Renal cortical epithelial cell (primary cell): ENCODE measurements around the gene MRPS31. TPM values are rescaled to one million over a fixed set of nuclear protein-coding genes. Genes with fewer than 3 reads are reported as not detected.
A peak's percentile ranks its signal among the peaks of the same experiment; 100 is the strongest.
"Not testable (repeated sequence)": the region's sequence is repeated elsewhere in the genome, so short reads cannot be mapped to it uniquely, and the experiment has no call there.

Source experiments
- DNase-seq: peaks from one replicate; pipeline ENCODE4 v3.0.0-alpha.2; 2011; ENCODE audit warnings: low read depth
- total RNA-seq: library from RNA; depleted of rRNA; stranded (reverse); fragments of >200 nt; gene quantifications from 2 replicates; pipeline ENCODE4 v1.2.3, GENCODE V29; 2014

The MRPS31 gene
- total RNA-seq, 1 donor from 2014 or later = 25.8 TPM

- peak; percentile 59 for DNase-seq
Observed at GRCh38 chr13:40789275-40790153, 18.5 kb upstream of the MRPS31 start, which contains the start of gene SLC25A15. TSS of gene SLC25A15 (plus strand) at chr13:40789611. CDS start at chr13:40793227, 3,616 bp downstream.

DNA sequence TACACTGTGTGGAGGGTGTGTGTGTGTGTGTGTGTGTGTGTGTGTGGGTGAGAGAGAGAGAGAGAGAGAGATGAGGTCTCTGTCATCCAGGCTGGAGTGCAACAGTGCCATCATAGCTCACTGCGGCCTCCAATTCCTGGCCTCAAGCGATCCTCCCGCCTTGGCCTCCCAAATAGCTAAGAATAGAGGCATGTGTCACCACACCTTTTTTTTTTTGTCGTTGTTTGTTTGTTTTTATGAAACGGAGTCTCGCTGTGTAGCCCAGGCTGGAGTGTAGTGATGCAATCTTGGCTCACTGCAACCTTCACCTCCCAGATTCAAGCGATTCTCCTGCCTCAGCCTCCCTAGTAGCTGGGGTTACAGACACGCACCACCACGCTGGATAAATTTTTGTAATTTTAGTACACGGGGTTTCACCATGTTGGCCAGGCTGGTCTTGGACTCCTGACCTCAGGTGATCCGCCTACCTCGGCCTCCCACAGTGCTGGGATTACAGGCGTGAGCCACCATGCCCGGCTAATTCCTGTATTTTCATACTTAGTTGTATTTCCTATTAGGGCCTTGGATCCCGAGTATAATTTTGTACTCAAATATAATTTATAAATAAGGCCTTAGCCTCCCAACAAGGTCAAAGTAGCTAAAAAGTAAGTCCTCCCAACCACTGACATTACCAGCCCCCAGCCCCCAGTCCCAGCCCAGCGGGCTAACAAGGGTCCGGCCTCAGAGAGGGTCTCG lies 17.7 kb upstream of the MRPS31 start:
- DNase-seq = not testable (repeated sequence)

- DNase-seq = no peak
Observed at GRCh38 chr13:40787062-40787461, 16.1 kb upstream of the MRPS31 start.

DNA sequence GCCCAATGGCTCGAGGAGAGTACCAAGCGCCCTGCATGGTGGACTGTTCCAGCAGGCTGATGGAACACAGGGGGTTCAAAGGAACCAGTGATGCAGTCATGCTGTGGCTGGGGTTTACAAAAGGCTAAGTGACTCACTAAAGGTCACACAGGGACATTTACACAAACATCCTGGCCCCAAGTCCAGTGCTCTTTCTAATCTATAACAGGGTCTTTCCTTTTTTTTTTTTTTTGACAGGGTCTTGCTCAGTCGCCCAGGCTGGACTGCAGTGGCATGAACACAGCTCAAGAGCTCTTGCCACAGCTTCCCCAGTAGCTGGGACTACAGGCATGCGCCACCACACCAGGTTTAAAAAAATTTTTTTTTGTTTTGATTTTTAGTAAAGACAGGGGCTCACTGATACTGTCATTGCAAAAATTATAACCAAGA lies 15.6 kb upstream of the MRPS31 start:
- peak; percentile 53 for DNase-seq

DNA sequence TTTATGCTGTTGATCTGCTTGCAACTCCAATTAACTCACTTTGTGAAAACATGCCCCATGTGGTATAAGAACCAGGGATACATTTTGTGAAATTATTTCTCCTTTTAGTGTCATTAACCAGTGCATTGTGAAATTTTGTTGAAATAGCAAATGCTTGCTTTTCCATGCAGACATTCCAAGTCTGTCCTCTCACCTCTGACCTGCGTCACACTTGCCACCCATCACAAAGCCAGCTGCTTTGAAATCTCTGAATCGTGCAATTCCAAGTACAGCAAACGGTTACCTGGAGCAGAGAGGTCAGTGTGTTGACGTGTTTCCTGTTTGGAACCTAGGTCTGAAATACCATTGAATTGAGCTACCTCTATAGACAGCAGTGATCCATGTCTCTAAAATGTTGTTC lies 13.6 kb upstream of the MRPS31 start:
- DNase-seq = peak; percentile 19

DNA sequence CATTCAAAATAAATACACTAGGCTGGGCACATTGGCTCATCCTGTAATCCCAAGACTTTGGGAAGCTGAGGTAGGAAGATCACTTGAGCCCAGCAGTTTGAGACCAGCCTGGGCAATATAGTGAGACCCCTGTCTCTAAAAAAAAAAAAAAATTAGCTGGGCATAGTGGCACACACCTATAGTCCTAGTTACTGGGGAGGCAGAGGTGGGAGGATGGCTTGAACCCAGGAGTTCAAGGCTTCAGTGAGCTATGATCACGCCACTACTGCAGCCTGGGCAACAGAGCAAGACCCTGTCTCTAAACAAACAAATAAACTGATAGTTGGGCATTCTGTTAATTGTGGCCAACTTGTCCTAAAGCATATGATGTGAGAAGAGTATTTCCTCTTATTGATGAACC lies 12.0 kb upstream of the MRPS31 start:
- not testable (repeated sequence) for DNase-seq

DNA sequence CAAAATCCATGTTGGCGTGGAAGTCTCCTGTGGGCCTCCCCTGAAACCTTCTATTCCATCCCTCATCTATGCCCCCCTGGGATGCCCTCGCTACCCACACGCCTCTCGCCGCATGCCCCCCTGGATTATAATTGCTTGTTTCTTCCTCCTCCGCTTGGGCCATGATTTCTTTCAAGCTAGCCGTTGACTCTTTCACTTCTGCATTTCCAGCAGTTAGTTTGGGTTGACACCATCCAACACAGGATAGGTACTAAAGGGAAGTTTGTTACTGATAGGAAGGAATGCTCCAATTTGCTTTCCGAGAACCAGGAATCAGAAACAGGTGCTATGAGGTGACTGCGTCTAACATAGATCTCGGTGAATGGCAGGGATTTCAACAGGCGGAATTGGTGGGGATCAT lies 10.7 kb upstream of the MRPS31 start:
- DNase-seq = no peak

DNA sequence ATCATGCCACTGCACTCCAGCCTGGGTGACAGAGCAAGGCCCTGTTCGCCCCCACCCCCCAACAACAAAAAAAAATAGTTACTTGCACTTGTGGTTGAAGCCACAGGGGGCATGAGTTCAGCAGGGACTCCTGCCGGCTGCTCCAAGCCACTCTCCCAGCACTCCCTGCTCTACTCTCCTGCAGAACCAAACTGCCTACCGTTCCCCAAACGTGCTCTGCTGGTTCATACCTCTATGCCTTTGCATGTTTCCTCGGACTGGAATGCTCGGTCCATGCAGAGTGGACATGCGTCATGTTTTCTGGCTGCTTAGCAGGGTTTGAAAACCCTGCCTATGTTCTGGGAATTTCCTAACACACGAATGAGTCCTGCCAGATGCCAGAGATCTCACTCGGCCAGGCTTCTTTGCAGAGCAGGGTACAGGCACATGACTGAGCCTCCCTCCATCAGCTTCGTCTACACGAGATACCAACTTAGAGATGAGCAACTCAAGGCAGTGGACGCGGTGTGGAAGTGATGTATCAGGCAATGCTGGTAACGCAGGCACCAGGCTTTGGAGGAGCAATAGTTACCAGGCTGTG lies 9.9 kb upstream of the MRPS31 start:
- DNase-seq = no peak

- no peak for DNase-seq
Observed at GRCh38 chr13:40779796-40780285, 8.9 kb upstream of the MRPS31 start.

- DNase-seq = no peak
Observed at GRCh38 chr13:40779049-40779448, 8.1 kb upstream of the MRPS31 start.

DNA sequence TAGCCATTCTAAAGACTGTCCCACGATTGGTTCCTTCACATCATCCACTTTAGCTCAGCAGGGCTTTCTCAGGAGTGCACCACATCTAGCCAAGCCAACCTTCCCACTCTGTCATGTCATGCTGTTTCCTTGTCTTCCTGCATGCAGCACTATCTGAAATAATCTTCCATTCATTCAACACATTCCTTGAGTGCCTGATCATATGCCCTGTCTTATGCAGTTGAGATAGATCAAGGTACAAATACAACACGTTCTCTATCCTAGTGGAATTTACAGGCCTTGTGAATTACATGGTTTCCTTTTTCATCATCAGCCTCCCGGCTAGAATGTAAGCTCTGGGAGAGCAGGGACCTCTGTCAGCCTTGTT lies 6.8 kb upstream of the MRPS31 start:
- no peak for DNase-seq

DNA sequence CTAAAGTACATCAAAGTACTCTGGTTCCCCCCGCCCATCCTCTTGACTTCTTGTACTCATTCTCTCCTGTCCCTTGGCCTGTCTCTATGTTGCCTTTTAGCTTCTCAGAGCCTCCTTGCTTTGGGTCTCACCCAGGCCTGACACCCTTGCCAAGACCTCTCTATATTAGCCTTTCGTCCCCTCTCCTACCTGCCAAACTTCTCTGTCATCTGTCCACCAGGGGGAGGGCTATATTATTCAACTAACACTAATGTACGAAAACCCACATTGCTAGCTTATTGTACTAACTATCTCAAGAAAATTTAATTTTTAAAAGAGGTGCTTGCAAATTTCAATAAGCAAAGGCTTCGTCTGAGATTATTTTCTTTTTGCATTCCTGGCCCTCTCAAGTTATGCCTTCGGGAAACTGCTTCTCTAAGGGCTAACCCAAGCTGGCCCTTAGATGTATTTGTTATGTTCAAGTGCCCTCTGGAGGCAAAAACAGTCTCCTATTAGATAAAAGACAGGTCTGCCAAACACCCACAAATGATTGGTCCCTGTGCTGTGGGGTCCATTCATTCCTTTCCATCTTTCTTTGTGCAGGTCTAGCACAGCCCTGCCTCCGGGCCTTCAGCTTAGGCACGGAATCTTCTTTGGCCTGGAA lies 6.3 kb upstream of the MRPS31 start:
- DNase-seq = peak; percentile 49

DNA sequence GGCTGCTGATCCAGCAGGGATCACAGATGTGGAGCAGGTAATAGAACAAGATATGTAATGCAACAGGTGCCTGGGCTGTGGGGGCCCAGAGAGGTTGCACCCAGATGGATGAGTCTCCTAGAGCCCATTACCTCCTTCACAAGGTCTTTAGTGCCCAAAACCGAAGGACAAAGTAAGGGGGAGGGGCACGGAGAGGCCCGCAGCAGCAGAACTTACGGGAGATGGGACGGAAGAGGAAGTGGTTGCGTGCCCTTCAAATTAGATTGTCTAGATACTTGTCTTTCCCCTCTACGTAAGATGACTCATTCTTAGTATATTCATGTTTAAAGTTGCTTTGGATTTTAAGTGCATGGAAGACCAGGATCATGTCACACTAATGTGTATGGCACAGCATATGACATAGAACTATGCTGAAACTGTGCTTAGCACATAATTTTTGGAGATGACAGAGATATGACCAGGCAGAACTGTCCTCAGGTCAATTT lies 5.7 kb upstream of the MRPS31 start:
- no peak for DNase-seq

DNA sequence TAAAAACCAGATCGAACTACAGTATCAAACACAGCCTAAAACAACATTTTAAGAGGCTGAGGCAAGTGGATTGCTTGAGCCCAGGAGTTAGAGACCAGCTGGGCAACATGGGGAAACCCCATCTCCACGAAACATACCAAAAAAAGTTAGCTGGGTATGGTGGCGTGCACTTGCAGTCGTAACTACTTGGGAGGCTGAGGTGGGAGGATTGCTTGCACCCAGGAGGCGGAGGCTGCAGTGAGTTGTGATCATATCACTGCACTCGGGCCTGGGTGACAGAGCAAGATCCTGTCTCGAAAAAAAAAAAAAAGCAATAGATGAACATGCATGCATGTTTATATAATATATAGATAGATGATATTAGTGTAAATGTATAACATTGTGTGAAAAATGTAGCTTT lies 5.2 kb upstream of the MRPS31 start:
- DNase-seq = no peak

DNA sequence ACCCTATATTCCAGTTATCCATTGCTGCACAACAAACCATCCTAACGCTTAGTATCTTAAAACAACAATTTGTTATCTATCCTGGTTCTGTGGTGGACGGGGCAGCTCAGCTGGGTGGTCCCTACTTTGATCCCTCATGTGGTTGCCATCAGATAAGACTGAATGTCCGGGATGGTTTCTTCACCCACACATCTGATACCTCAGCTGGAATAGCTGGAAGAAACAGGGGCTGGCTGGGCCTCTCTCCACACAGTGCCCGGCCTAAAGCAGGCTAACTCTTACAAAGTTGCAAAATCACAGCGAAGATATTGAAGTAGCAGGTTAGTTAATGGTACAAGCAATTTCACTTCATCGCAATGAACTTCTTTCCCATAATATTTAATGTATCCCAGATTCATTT lies 3.7 kb upstream of the MRPS31 start:
- DNase-seq = no peak

GRCh38 chr13:40772765-40773473 lies 1.9 kb upstream of the MRPS31 start:
- no peak for DNase-seq

- DNase-seq = no peak
Observed at GRCh38 chr13:40770609-40770933, 419 bp downstream of the MRPS31 start.

GRCh38 chr13:40769970-40770369 lies 1.0 kb downstream of the MRPS31 start:
- DNase-seq = no peak

DNA sequence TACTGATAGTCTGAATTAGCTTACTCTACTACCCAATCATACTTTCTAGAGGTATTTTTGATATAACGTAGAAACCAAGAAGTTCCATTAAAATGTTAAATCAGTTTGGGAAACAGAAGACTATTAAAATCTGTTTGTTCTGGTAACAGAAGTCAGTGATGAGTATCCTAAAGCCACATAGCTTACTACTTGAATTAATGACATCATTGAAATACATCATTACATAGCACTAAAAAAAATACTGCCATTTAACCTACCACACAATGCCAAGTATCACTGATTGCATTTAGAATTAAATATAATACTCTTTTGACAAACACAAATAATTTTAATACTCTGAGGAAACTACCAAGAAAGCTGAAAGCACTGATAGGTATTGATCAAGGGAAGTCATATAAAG lies 5.4 kb downstream of the MRPS31 start:
- no peak for DNase-seq

DNA sequence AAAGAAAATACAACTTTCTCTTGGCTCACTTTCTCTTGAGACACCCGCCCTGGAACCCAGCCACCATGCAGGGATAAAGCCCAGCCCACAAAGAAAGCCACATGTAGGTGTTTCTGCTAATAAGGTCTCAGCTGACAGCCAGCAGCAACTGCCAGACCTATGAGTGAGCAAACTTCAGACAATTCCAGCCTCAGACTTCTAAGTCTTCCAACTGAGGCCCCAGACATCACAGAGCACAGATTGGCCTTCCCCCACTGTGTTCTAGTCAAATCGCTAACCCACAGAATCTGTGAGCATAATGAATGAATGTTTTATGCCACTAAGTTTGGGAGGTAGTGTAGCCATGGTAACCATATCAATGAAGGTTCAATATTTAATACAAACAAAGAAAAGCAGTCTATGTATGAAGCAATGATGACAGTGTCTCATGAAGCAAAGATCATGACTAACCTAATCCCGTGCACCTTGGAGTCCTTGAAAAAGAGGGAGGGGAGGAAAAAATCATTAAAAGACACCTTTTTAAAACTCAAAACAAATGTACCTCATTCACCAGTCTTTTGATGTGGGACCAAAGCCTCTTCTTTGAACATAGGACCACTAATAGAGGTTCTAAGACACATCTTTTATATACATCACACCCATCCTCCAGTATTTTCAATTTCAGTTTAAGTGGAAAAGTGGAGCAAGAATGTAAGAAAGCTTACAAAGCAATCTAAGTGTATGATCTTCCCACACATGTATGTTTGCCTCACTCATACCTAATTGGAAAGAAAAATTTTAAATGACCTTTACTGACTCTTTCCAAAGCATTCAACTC lies 6.2 kb downstream of the MRPS31 start:
- DNase-seq = peak; percentile 41
